ENCODE results near the gene KIT. TPM values are rescaled to one million over a fixed set of nuclear protein-coding genes. Genes with fewer than 3 reads are reported as not detected.

KIT gene
- total and polyA plus RNA-seq, 2 experiments from 2014 or later = 1.1 to 6.7 TPM

GRCh38 chr4:54742636-54743399, 85.1 kb downstream of the KIT start:
- H3K4me1 ChIP-seq (ENCODE audit: insufficient read depth) = no peaks in the 10 kb centered on the region
- no peaks in the 10 kb centered on the region for H4K20me1 ChIP-seq (ENCODE audit: insufficient read depth)
- H3K27me3 ChIP-seq (replicated peaks; ENCODE audit: insufficient read depth) = peaks cover 6% of the 10 kb centered on the region
- WGBS, 2 experiments (ENCODE audit: low coverage in 1 of 2, low lambda C conversion rate in 2 of 2, missing lambda C conversion rate in 2 of 2) = 78 to 79% methylated on average over 9 of the region's 9 CpGs
- H3K4me3 ChIP-seq = no peak overlapping the region
- H2AFZ ChIP-seq = no peak overlapping the region
- no peaks in the 10 kb centered on the region for H3K9me3 ChIP-seq (ENCODE audit: low read depth)
- no peak for TF ChIP-seq EZH2 (IDR thresholded peaks at IDR 0.05; ENCODE audit: insufficient read depth, poor library complexity, severe bottlenecking)
- no peak for TF ChIP-seq EZH2phosphoT487 (IDR thresholded peaks at IDR 0.05; ENCODE audit: insufficient read depth, low read depth)
- H3K36me3 ChIP-seq (ENCODE audit: low read depth) = no peaks in the 10 kb centered on the region
- no peak overlapping the region for H3K27ac ChIP-seq
- no peak overlapping the region for H3K4me2 ChIP-seq (ENCODE audit: unreplicated experiment)
- DNase-seq = no peak
- no peaks in the 10 kb centered on the region for H3K79me2 ChIP-seq (ENCODE audit: insufficient read depth)
- no peak overlapping the region for H3K9ac ChIP-seq
- H3K9me2 ChIP-seq (ENCODE audit: insufficient read depth) = no peaks in the 10 kb centered on the region
- no peaks in the 10 kb centered on the region for H3F3A ChIP-seq (ENCODE audit: insufficient read depth)
- in situ Hi-C loops (cut with MboI) = no loop called here

DNA sequence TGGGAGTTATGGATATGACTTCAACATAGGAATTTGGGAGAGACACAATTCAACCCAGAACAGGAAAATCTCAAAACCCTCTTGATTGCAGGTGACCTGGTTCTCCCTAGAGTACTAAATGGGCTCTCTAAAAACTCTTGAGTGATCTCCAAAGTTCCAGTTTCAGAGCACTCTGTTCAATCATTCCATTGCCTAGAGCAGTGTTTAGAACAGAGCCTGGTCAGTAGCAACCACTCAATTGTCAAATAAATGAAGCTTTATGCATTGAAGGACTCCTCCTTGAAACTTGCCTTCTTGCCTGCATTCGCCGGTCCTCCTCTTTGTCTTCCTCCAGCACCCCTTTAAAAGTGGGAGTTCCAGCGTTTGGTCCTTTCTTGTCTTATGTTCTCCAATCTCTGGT, 85.8 kb downstream of the KIT start:
- H3K4me1 ChIP-seq (ENCODE audit: insufficient read depth) = no peaks in the 10 kb centered on the region
- TF ChIP-seq EZH2phosphoT487 (IDR thresholded peaks at IDR 0.05; ENCODE audit: insufficient read depth, low read depth) (no peak), EZH2 (IDR thresholded peaks at IDR 0.05; ENCODE audit: insufficient read depth, poor library complexity, severe bottlenecking) (no peak)
- no peak overlapping the region for H2AFZ ChIP-seq
- H3K9me3 ChIP-seq (ENCODE audit: low read depth) = no peaks in the 10 kb centered on the region
- no peaks in the 10 kb centered on the region for H3K9me2 ChIP-seq (ENCODE audit: insufficient read depth)
- no peaks in the 10 kb centered on the region for H3K36me3 ChIP-seq (ENCODE audit: low read depth)
- no peak overlapping the region for H3K27ac ChIP-seq
- H3K4me2 ChIP-seq (ENCODE audit: unreplicated experiment) = no peak overlapping the region
- H3F3A ChIP-seq (ENCODE audit: insufficient read depth) = no peaks in the 10 kb centered on the region
- H3K27me3 ChIP-seq (replicated peaks; ENCODE audit: insufficient read depth) = peaks cover 6% of the 10 kb centered on the region
- H3K9ac ChIP-seq = no peak overlapping the region
- H4K20me1 ChIP-seq (ENCODE audit: insufficient read depth) = no peaks in the 10 kb centered on the region
- H3K4me3 ChIP-seq = no peak overlapping the region
- in situ Hi-C loops (cut with MboI) = no loop called here
- DNase-seq = no peak
- H3K79me2 ChIP-seq (ENCODE audit: insufficient read depth) = no peaks in the 10 kb centered on the region
- 62 to 70% methylated on average over 3 of the region's 3 CpGs for WGBS, 2 experiments (ENCODE audit: low coverage in 1 of 2, low lambda C conversion rate in 2 of 2, missing lambda C conversion rate in 2 of 2)

GRCh38 chr4:54744487-54744886, 86.7 kb downstream of the KIT start:
- TF ChIP-seq EZH2 (IDR thresholded peaks at IDR 0.05; ENCODE audit: insufficient read depth, poor library complexity, severe bottlenecking) (no peak), EZH2phosphoT487 (IDR thresholded peaks at IDR 0.05; ENCODE audit: insufficient read depth, low read depth) (no peak)
- peaks cover 6% of the 10 kb centered on the region for H3K27me3 ChIP-seq (replicated peaks; ENCODE audit: insufficient read depth)
- no peaks in the 10 kb centered on the region for H3F3A ChIP-seq (ENCODE audit: insufficient read depth)
- in situ Hi-C loops (cut with MboI) = no loop called here
- H3K9me2 ChIP-seq (ENCODE audit: insufficient read depth) = no peaks in the 10 kb centered on the region
- no peaks in the 10 kb centered on the region for H3K79me2 ChIP-seq (ENCODE audit: insufficient read depth)
- no peak overlapping the region for H3K4me3 ChIP-seq
- H3K9me3 ChIP-seq (ENCODE audit: low read depth) = no peaks in the 10 kb centered on the region
- H3K4me1 ChIP-seq (ENCODE audit: insufficient read depth) = no peaks in the 10 kb centered on the region
- no peak overlapping the region for H2AFZ ChIP-seq
- H3K27ac ChIP-seq = no peak overlapping the region
- H3K4me2 ChIP-seq (ENCODE audit: unreplicated experiment) = no peak overlapping the region
- no peaks in the 10 kb centered on the region for H4K20me1 ChIP-seq (ENCODE audit: insufficient read depth)
- DNase-seq = no peak
- H3K9ac ChIP-seq = no peak overlapping the region
- H3K36me3 ChIP-seq (ENCODE audit: low read depth) = no peaks in the 10 kb centered on the region

DNA sequence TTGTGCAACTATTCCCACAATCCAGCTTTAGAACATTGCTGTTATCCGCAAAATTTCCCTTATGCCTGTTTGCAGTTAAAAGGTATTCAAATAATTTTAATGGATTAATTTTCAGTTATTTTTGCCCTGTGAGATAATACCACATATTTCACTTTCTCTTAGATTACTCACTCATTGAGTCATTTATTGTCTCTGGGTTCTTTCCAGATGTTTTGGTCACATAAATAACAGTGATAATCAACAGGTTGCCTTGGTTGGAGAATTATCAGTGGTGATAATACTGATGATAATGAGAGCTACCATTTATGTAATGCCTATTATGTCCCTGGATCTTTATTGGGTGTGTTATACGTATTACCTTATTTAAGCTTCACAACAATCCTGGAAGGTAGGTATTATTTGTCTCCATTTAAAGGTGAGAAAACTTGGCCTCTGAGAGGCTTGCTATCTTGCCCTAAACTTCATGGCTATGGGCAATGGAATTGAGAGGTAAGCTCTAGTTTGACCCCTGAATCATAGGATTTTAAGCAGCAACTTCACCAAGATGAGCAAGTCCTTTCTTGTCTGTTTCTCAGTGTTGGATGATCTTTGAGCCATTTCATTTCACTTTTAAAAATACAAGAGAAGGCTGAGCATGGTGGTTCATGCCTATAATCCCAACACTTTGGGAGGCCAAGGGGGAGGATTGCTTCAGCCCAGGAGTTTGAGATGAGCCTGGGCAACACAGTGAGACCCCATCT, 87.4 kb downstream of the KIT start:
- no peak overlapping the region for H3K4me2 ChIP-seq (ENCODE audit: unreplicated experiment)
- no peak overlapping the region for H2AFZ ChIP-seq
- no peaks in the 10 kb centered on the region for H3F3A ChIP-seq (ENCODE audit: insufficient read depth)
- H3K9me3 ChIP-seq (ENCODE audit: low read depth) = no peaks in the 10 kb centered on the region
- in situ Hi-C loops (cut with MboI) = no loop called here
- H3K9ac ChIP-seq = no peak overlapping the region
- DNase-seq = peak; percentile 32
- H3K79me2 ChIP-seq (ENCODE audit: insufficient read depth) = no peaks in the 10 kb centered on the region
- no peaks in the 10 kb centered on the region for H3K9me2 ChIP-seq (ENCODE audit: insufficient read depth)
- peaks cover 6% of the 10 kb centered on the region for H3K27me3 ChIP-seq (replicated peaks; ENCODE audit: insufficient read depth)
- H3K4me1 ChIP-seq (ENCODE audit: insufficient read depth) = no peaks in the 10 kb centered on the region
- no peak overlapping the region for H3K4me3 ChIP-seq
- no peak for TF ChIP-seq EZH2phosphoT487 (IDR thresholded peaks at IDR 0.05; ENCODE audit: insufficient read depth, low read depth)
- TF ChIP-seq EZH2 (IDR thresholded peaks at IDR 0.05; ENCODE audit: insufficient read depth, poor library complexity, severe bottlenecking) = no peak
- H3K27ac ChIP-seq = no peak overlapping the region
- no peaks in the 10 kb centered on the region for H4K20me1 ChIP-seq (ENCODE audit: insufficient read depth)
- WGBS, 2 experiments (ENCODE audit: low coverage in 1 of 2, low lambda C conversion rate in 2 of 2, missing lambda C conversion rate in 2 of 2) = 74 to 80% methylated on average over 2 of the region's 2 CpGs
- no peaks in the 10 kb centered on the region for H3K36me3 ChIP-seq (ENCODE audit: low read depth)
